HG03064 (cell line): ENCODE measurements around the gene CHST15.

Source experiments
- ATAC-seq: cut with Tn5 transposase; IDR thresholded peaks from one replicate; pipeline ENCODE4 v1.9.1; 2021; ENCODE audit warnings: low read depth; ENCODE audit not compliant: unreplicated experiment

The CHST15 gene

GRCh38 chr10:124033887-124034218, 59.5 kb downstream of the CHST15 start:
- no peak for ATAC-seq

GRCh38 chr10:124032971-124033886, 60.2 kb downstream of the CHST15 start:
- no peak for ATAC-seq

- no peak for ATAC-seq
Measured at GRCh38 chr10:124032087-124032935, 61.1 kb downstream of the CHST15 start.

GRCh38 chr10:124030492-124031110, 62.8 kb downstream of the CHST15 start:
- no peak for ATAC-seq

- no peak for ATAC-seq
Measured at GRCh38 chr10:124030061-124030460, 63.3 kb downstream of the CHST15 start.

GRCh38 chr10:124029559-124029958, 63.8 kb downstream of the CHST15 start:
- ATAC-seq, result no peak

GRCh38 chr10:124028700-124029480, 64.5 kb downstream of the CHST15 start:
- ATAC-seq, result no peak

- no peak for ATAC-seq
Measured at GRCh38 chr10:124027651-124028050, 65.7 kb downstream of the CHST15 start.

- no peak for ATAC-seq
Measured at GRCh38 chr10:124027031-124027611, 66.3 kb downstream of the CHST15 start.

GRCh38 chr10:124026589-124026939, 66.8 kb downstream of the CHST15 start:
- no peak for ATAC-seq

- ATAC-seq, result no peak
Measured at GRCh38 chr10:124025660-124026588, 67.5 kb downstream of the CHST15 start.

GRCh38 chr10:124025152-124025551, 68.2 kb downstream of the CHST15 start:
- no peak for ATAC-seq

- no peak for ATAC-seq
Measured at GRCh38 chr10:124022066-124022465, 71.3 kb downstream of the CHST15 start.

- ATAC-seq, result no peak
Measured at GRCh38 chr10:124020981-124021815, 72.2 kb downstream of the CHST15 start.

- ATAC-seq, result no peak
Measured at GRCh38 chr10:124019886-124020797, 73.3 kb downstream of the CHST15 start.

GRCh38 chr10:124018886-124019525, 74.4 kb downstream of the CHST15 start:
- no peak for ATAC-seq

GRCh38 chr10:124017729-124018128, 75.7 kb downstream of the CHST15 start:
- no peak for ATAC-seq
